ENCODE results near the gene MYH11.

MYH11 gene

GRCh38 chr16:15775663-15776304 lies 81.0 kb downstream of the MYH11 start:
- TF ChIP-seq MYC (IDR thresholded peaks at IDR 0.05; ENCODE audit: low read depth, low read length) (no peak), MAX (IDR thresholded peaks at IDR 0.05; ENCODE audit: low read depth, low read length) (no peak), CTCF (IDR thresholded peaks at IDR 0.05; ENCODE audit: low read depth, low read length) (no peak), POLR2A (IDR thresholded peaks at IDR 0.05; ENCODE audit: extremely low read depth, insufficient read length) (no peak)
- no peak overlapping the region for H3K4me3 ChIP-seq (ENCODE audit: low read depth, low read length)
- DNase-seq (ENCODE audit: low read depth): no peak

- DNase-seq (ENCODE audit: low read depth): peak; percentile 59
- no peak overlapping the region for H3K4me3 ChIP-seq (ENCODE audit: low read depth, low read length)
- TF ChIP-seq CTCF (IDR thresholded peaks at IDR 0.05; ENCODE audit: low read depth, low read length) (no peak), POLR2A (IDR thresholded peaks at IDR 0.05; ENCODE audit: extremely low read depth, insufficient read length) (no peak), MAX (IDR thresholded peaks at IDR 0.05; ENCODE audit: low read depth, low read length) (no peak), MYC (IDR thresholded peaks at IDR 0.05; ENCODE audit: low read depth, low read length) (no peak)
These were observed 81.6 kb downstream of the MYH11 start for GRCh38 chr16:15775209-15775608.

GRCh38 chr16:15773968-15774367 lies 82.9 kb downstream of the MYH11 start:
- TF ChIP-seq MYC (IDR thresholded peaks at IDR 0.05; ENCODE audit: low read depth, low read length) (no peak), CTCF (IDR thresholded peaks at IDR 0.05; ENCODE audit: low read depth, low read length) (no peak), POLR2A (IDR thresholded peaks at IDR 0.05; ENCODE audit: extremely low read depth, insufficient read length) (no peak), MAX (IDR thresholded peaks at IDR 0.05; ENCODE audit: low read depth, low read length) (no peak)
- no peak for DNase-seq (ENCODE audit: low read depth)
- no peak overlapping the region for H3K4me3 ChIP-seq (ENCODE audit: low read depth, low read length)

GRCh38 chr16:15772579-15773293 lies 84.1 kb downstream of the MYH11 start:
- H3K4me3 ChIP-seq (ENCODE audit: low read depth, low read length): no peak overlapping the region
- no peak for DNase-seq (ENCODE audit: low read depth)
- TF ChIP-seq MAX (IDR thresholded peaks at IDR 0.05; ENCODE audit: low read depth, low read length) (no peak), CTCF (IDR thresholded peaks at IDR 0.05; ENCODE audit: low read depth, low read length) (no peak), MYC (IDR thresholded peaks at IDR 0.05; ENCODE audit: low read depth, low read length) (no peak), POLR2A (IDR thresholded peaks at IDR 0.05; ENCODE audit: extremely low read depth, insufficient read length) (no peak)

- H3K4me3 ChIP-seq (ENCODE audit: low read depth, low read length): no peak overlapping the region
- TF ChIP-seq CTCF (IDR thresholded peaks at IDR 0.05; ENCODE audit: low read depth, low read length) (no peak), MYC (IDR thresholded peaks at IDR 0.05; ENCODE audit: low read depth, low read length) (no peak), POLR2A (IDR thresholded peaks at IDR 0.05; ENCODE audit: extremely low read depth, insufficient read length) (no peak), MAX (IDR thresholded peaks at IDR 0.05; ENCODE audit: low read depth, low read length) (no peak)
- no peak for DNase-seq (ENCODE audit: low read depth)
These were observed 85.1 kb downstream of the MYH11 start for GRCh38 chr16:15771694-15772093.
